WTC11 (cell line): ENCODE results near the gene OMG. TPM values are rescaled to one million over a fixed set of nuclear protein-coding genes. Genes with fewer than 3 reads are reported as not detected.
"Not testable (repeated sequence)": the region's sequence is repeated elsewhere in the genome, so short reads cannot be mapped to it uniquely, and the experiment has no call there.

Experiments
- ATAC-seq: fragments of 200-7000 bp; cut with Tn5 transposase; 2 replicates; pipeline ENCODE4 v1.10.0; 2021; ENCODE audit warnings: mild to moderate bottlenecking, moderate library complexity
- CTCF ChIA-PET: fragments of 300-600 bp; sonication (Branson Sonifier 250); formaldehyde crosslinking; loops from one replicate; lab custom pipeline; 2021; ENCODE audit warnings: antibody characterized with exemption; lab: Charles Lee
- POLR2A ChIA-PET: fragments of 350-600 bp; sonication (Branson Sonifier 250); formaldehyde crosslinking; loops from one replicate; lab custom pipeline; 2021; ENCODE audit warnings: antibody characterized with exemption; lab: Charles Lee
- DNase-seq: peaks from one replicate; pipeline ENCODE4 v3.0.0; 2021; ENCODE audit warnings: low spot score
- H3K27ac Mint-ChIP-seq: 2 replicates; pipeline ENCODE4 v1.8.0; 2021; ENCODE audit warnings: mixed read lengths
- H3K27me3 Mint-ChIP-seq: 2 replicates; pipeline ENCODE4 v1.8.0; 2021; ENCODE audit warnings: low read depth, mild to moderate bottlenecking, moderate library complexity, mixed read lengths
- H3K36me3 Mint-ChIP-seq: 2 replicates; pipeline ENCODE4 v1.8.0; 2021; ENCODE audit warnings: mixed read lengths
- H3K4me1 Mint-ChIP-seq: 2 replicates; pipeline ENCODE4 v1.8.0; 2022; ENCODE audit warnings: mixed read lengths
- H3K4me3 Mint-ChIP-seq: 2 replicates; pipeline ENCODE4 v1.8.0; 2021; ENCODE audit warnings: mild to moderate bottlenecking, moderate library complexity, mixed read lengths
- H3K9me3 Mint-ChIP-seq: 2 replicates; pipeline ENCODE4 v1.8.0; 2021; ENCODE audit warnings: mixed read lengths
- ELF4 ChIP-seq: sonication (generic); formaldehyde crosslinking; IDR thresholded peaks from 2 replicates; pipeline ENCODE4 v1.8.1; 2022; ENCODE audit warnings: low read depth, mild to moderate bottlenecking, moderate library complexity, missing genetic modification reagents
- EMX1 ChIP-seq: fragments of 250-450 bp; sonication (Bioruptor Pico); IDR thresholded peaks from 2 replicates; pipeline ENCODE4 v1.8.0; 2021; ENCODE audit warnings: mild to moderate bottlenecking
- FOXJ3 ChIP-seq: sonication (generic); formaldehyde crosslinking; IDR thresholded peaks from 2 replicates; pipeline ENCODE4 v1.9.0; 2021; ENCODE audit warnings: missing genetic modification reagents, mild to moderate bottlenecking, borderline replicate concordance
- FOXP1 ChIP-seq: sonication (generic); formaldehyde crosslinking; IDR thresholded peaks from 2 replicates; pipeline ENCODE4 v1.8.0; 2022; ENCODE audit warnings: missing genetic modification reagents, mild to moderate bottlenecking, moderate library complexity, borderline replicate concordance
- FOXP4 ChIP-seq: sonication (generic); formaldehyde crosslinking; IDR thresholded peaks from 2 replicates; pipeline ENCODE4 v1.8.0; 2022; ENCODE audit warnings: mild to moderate bottlenecking, missing genetic modification reagents
- KAT7 ChIP-seq: sonication (generic); formaldehyde crosslinking; IDR thresholded peaks from 2 replicates; pipeline ENCODE4 v1.8.1; 2023; ENCODE audit warnings: missing genetic modification reagents, mild to moderate bottlenecking, borderline replicate concordance
- NFATC4 ChIP-seq: fragments of 250-450 bp; sonication (Bioruptor Pico); IDR thresholded peaks from 2 replicates; pipeline ENCODE4 v1.9.0; 2021; ENCODE audit warnings: mild to moderate bottlenecking
- NR3C1 ChIP-seq: sonication (generic); formaldehyde crosslinking; conservative IDR thresholded peaks from 2 replicates; pipeline ENCODE4 v1.8.1; 2023; ENCODE audit warnings: low read depth, mild to moderate bottlenecking, missing genetic modification reagents
- OVOL2 ChIP-seq: fragments of 250-450 bp; sonication (Bioruptor Pico); IDR thresholded peaks from 2 replicates; pipeline ENCODE4 v1.9.0; 2021; ENCODE audit warnings: mild to moderate bottlenecking, borderline replicate concordance
- PRRX2 ChIP-seq: fragments of 250-450 bp; sonication (Bioruptor Pico); IDR thresholded peaks from 2 replicates; pipeline ENCODE4 v1.8.0; 2021; ENCODE audit warnings: mild to moderate bottlenecking
- RELA ChIP-seq: sonication (generic); formaldehyde crosslinking; IDR thresholded peaks from 2 replicates; pipeline ENCODE4 v1.8.1; 2022; ENCODE audit warnings: missing genetic modification reagents, mild to moderate bottlenecking, borderline replicate concordance
- RORB ChIP-seq: fragments of 250-450 bp; sonication (Bioruptor Pico); IDR thresholded peaks from 2 replicates; pipeline ENCODE4 v1.9.0; 2021; ENCODE audit warnings: mild to moderate bottlenecking
- TEAD4 ChIP-seq: sonication (generic); formaldehyde crosslinking; IDR thresholded peaks from 2 replicates; pipeline ENCODE4 v1.8.0; 2022; ENCODE audit warnings: mild to moderate bottlenecking, missing genetic modification reagents
- TP53 ChIP-seq: sonication (generic); formaldehyde crosslinking; IDR thresholded peaks from 2 replicates; pipeline ENCODE4 v1.8.1; 2023; ENCODE audit warnings: mild to moderate bottlenecking, missing genetic modification reagents
- USF1 ChIP-seq: sonication (generic); formaldehyde crosslinking; IDR thresholded peaks from 2 replicates; pipeline ENCODE4 v1.8.0; 2022; ENCODE audit warnings: mild to moderate bottlenecking, missing genetic modification reagents
- ZNF219 ChIP-seq: sonication (generic); formaldehyde crosslinking; IDR thresholded peaks from 2 replicates; pipeline ENCODE4 v1.8.0; 2023; ENCODE audit warnings: missing genetic modification reagents, mild to moderate bottlenecking, borderline replicate concordance
- ZNF281 ChIP-seq: sonication (generic); formaldehyde crosslinking; IDR thresholded peaks from 2 replicates; pipeline ENCODE4 v1.8.0; 2023; ENCODE audit warnings: mild to moderate bottlenecking, missing genetic modification reagents
- ZSCAN18 ChIP-seq: fragments of 250-450 bp; sonication (Bioruptor Pico); IDR thresholded peaks from 2 replicates; pipeline ENCODE4 v2.1.2; 2022; ENCODE audit warnings: mild to moderate bottlenecking, moderate library complexity
- total RNA-seq: library from RNA; stranded (reverse); gene quantifications from 3 replicates; pipeline ENCODE4 v1.2.3, GENCODE V29; 2021

OMG gene
- total RNA-seq, 1 experiment from 2014 or later: not detected

- Mint-ChIP-seq H3K4me3 (no peak within 1 kb of the TSS), H3K9me3 (no peaks in the 10 kb centered on the region), H3K27ac (peak within 1 kb of the TSS; percentile 12; the same call in 1 of the 2 replicates), H3K4me1 (peaks cover 17% of the 10 kb centered on the region), H3K27me3 (no peaks in the 10 kb centered on the region), H3K36me3 (no peaks in the 10 kb centered on the region)
- DNase-seq (no peak), ATAC-seq (no peak)
- no peak for TF ChIP-seq EMX1 (CRISPR knock-in tag)
- TF ChIP-seq RELA: no peak
- no peak for TF ChIP-seq NR3C1 (CRISPR knock-in tag)
- no peak for TF ChIP-seq ZSCAN18 (CRISPR knock-in tag)
- TF ChIP-seq USF1 (CRISPR knock-in tag): no peak
- TF ChIP-seq TP53 (CRISPR knock-in tag): no peak
- TF ChIP-seq RORB (CRISPR knock-in tag): no peak
- no peak for TF ChIP-seq KAT7
- TF ChIP-seq OVOL2: no peak
- TF ChIP-seq TEAD4 (CRISPR knock-in tag): no peak
- no peak for TF ChIP-seq ZNF219 (CRISPR knock-in tag)
- no peak for TF ChIP-seq FOXP1 (CRISPR knock-in tag)
- no peak for TF ChIP-seq FOXP4 (CRISPR knock-in tag)
- TF ChIP-seq ELF4: no peak
- TF ChIP-seq PRRX2: no peak
- TF ChIP-seq NFATC4 (CRISPR knock-in tag): no peak
- ChIA-PET CTCF (no interaction called here), POLR2A (no interaction called here)
Measured at GRCh38 chr17:31313982-31314781, 17.1 kb upstream of the OMG start, which contains the start of gene EVI2B. TSS of gene EVI2B (minus strand) at chr17:31314054. CDS start at chr17:31305609, 8,445 bp downstream.

GRCh38 chr17:31312223-31312622 is 15.2 kb upstream of the OMG start:
- H3K27me3 Mint-ChIP-seq, ATAC-seq, H3K4me3 Mint-ChIP-seq, H3K36me3 Mint-ChIP-seq, DNase-seq, H3K9me3 Mint-ChIP-seq, H3K4me1 Mint-ChIP-seq, H3K27ac Mint-ChIP-seq, CTCF ChIA-PET: not testable (repeated sequence)
- POLR2A ChIA-PET: interaction anchor here (0.7 kb wide), 1 partner anchor 128 kb away, joined by 4 read pairs; no protein-coding TSS in a partner anchor

- no peak for ATAC-seq
- Mint-ChIP-seq H3K36me3 (no peaks in the 10 kb centered on the region), H3K4me3 (no peak overlapping the region), H3K9me3 (no peaks in the 10 kb centered on the region), H3K27ac (no peak overlapping the region), H3K4me1 (peaks cover 8% of the 10 kb centered on the region), H3K27me3 (no peaks in the 10 kb centered on the region)
- DNase-seq: no peak
- ChIA-PET CTCF (no interaction called here), POLR2A (no interaction called here)
- no peak for TF ChIP-seq ZNF281 (CRISPR knock-in tag)
- TF ChIP-seq FOXJ3 (CRISPR knock-in tag): no peak
Measured at GRCh38 chr17:31311526-31311925, 14.5 kb upstream of the OMG start.
